Liver (tissue), 9 donors: ENCODE measurements around the gene CECR2. TPM values are rescaled to one million over a fixed set of nuclear protein-coding genes. Genes with fewer than 3 reads are reported as not detected.

Experiments used
- DNase-seq: peaks from one replicate; pipeline ENCODE4 v3.0.0-alpha.2; 2017; ENCODE audit warnings: low spot score
- H3K27ac ChIP-seq, 2 donors: one replicate each; pipeline ENCODE4 v1.7.0; 2013; ENCODE audit warnings: inconsistent platforms in 2 of 2, low read length in 2 of 2, control low read depth in 1 of 2, low read depth in 1 of 2, mild to moderate bottlenecking in 1 of 2
- H3K27me3 ChIP-seq, 4 donors: one replicate each; pipeline versions ENCODE4 v1.6.1 to v1.7.0; 2013; ENCODE audit warnings: low read length in 3 of 4, inconsistent platforms in 1 of 4, mild to moderate bottlenecking in 1 of 4, moderate library complexity in 1 of 4; ENCODE audit not compliant: control insufficient read depth in 4 of 4, insufficient read depth in 4 of 4
- H3K36me3 ChIP-seq, 4 donors: one replicate each; pipeline versions ENCODE4 v1.6.1 to v1.7.0; 2013; ENCODE audit warnings: low read length in 3 of 4, mild to moderate bottlenecking in 3 of 4, low read depth in 1 of 4, moderate library complexity in 1 of 4; ENCODE audit not compliant: control insufficient read depth in 4 of 4, insufficient read depth in 3 of 4
- H3K4me1 ChIP-seq, 4 donors: one replicate each; pipeline versions ENCODE4 v1.6.1 to v1.7.0; 2013; ENCODE audit warnings: low read length in 3 of 4, mild to moderate bottlenecking in 3 of 4, moderate library complexity in 1 of 4; ENCODE audit not compliant: control insufficient read depth in 4 of 4, insufficient read depth in 4 of 4
- H3K4me3 ChIP-seq, 3 donors: one replicate each; pipeline versions ENCODE4 v1.6.1 to v1.7.0; 2013; ENCODE audit warnings: low read length in 3 of 3, control low read depth in 1 of 3, low read depth in 1 of 3, mild to moderate bottlenecking in 1 of 3
- H3K9ac ChIP-seq, 2 donors: one replicate each; pipeline ENCODE4 v1.7.0; 2013; ENCODE audit warnings: low read length in 2 of 2, mild to moderate bottlenecking in 2 of 2, moderate library complexity in 2 of 2, control low read depth in 1 of 2, low read depth in 1 of 2
- H3K9me3 ChIP-seq, 4 donors: one replicate each; pipeline versions ENCODE4 v1.6.1 to v1.7.0; 2013; ENCODE audit warnings: low read length in 3 of 4; ENCODE audit not compliant: control insufficient read depth in 4 of 4
- EGR1 ChIP-seq, 2 donors: IDR thresholded peaks; 2 replicates each; pipeline ENCODE4 v1.6.1; 2016 to 2018; ENCODE audit warnings: antibody characterized with exemption in 2 of 2, low read depth in 2 of 2
- FOXA1 ChIP-seq: IDR thresholded peaks from 2 replicates; pipeline ENCODE4 v1.6.1; 2016; ENCODE audit warnings: antibody characterized with exemption
- FOXA2 ChIP-seq: IDR thresholded peaks from 2 replicates; pipeline ENCODE4 v1.6.1; 2016; ENCODE audit warnings: antibody characterized with exemption
- GABPA ChIP-seq, 2 donors: IDR thresholded peaks in 1 of 2; conservative IDR thresholded peaks in 1 of 2; 2 replicates each; pipeline ENCODE4 v1.6.1; 2016; ENCODE audit warnings: antibody characterized with exemption in 2 of 2, mild to moderate bottlenecking in 1 of 2, moderate library complexity in 1 of 2
- HNF4A ChIP-seq, 2 donors: conservative IDR thresholded peaks; 2 replicates each; pipeline ENCODE4 v1.6.1; 2016; ENCODE audit warnings: antibody characterized with exemption in 2 of 2, mild to moderate bottlenecking in 2 of 2
- HNF4G ChIP-seq: IDR thresholded peaks from 2 replicates; pipeline ENCODE4 v1.6.1; 2016; ENCODE audit warnings: antibody characterized with exemption
- NR2F2 ChIP-seq: IDR thresholded peaks from 2 replicates; pipeline ENCODE4 v1.6.1; 2016; ENCODE audit warnings: antibody characterized with exemption
- RXRA ChIP-seq, 2 donors: IDR thresholded peaks; 2 replicates each; pipeline ENCODE4 v1.6.1; 2017 to 2018; ENCODE audit warnings: antibody characterized with exemption in 2 of 2, mild to moderate bottlenecking in 1 of 2
- SP1 ChIP-seq: IDR thresholded peaks from 2 replicates; pipeline ENCODE4 v1.6.1; 2018; ENCODE audit warnings: antibody characterized with exemption, mild to moderate bottlenecking
- TAF1 ChIP-seq: conservative IDR thresholded peaks from 2 replicates; pipeline ENCODE4 v1.6.1; 2016; ENCODE audit warnings: antibody characterized with exemption, mild to moderate bottlenecking
- YY1 ChIP-seq: IDR thresholded peaks from 2 replicates; pipeline ENCODE4 v1.6.1; 2016; ENCODE audit warnings: antibody characterized with exemption, mild to moderate bottlenecking
- WGBS: extraction: QIAGEN DNeasy Blood & Tissue Kit; methylation state at CpG from one replicate; pipeline ENCODE4 v1.1.7; 2013; 5-methylcytosine and 5-hydroxymethylcytosine counted together
- polyA plus RNA-seq, 2 donors: library from polyadenylated mRNA; stranded (reverse) in 1 of 2; unstranded in 1 of 2; fragments of 200-250 nt in 1 of 2; fragments of >200 nt in 1 of 2; fragmentation: Nextera tagmentation in 1 of 2; extraction: Ambion mirVana in 1 of 2; gene quantifications; one replicate each; pipeline versions ENCODE4 v1.2.1 to v1.2.3, GENCODE V29; 2013 to 2015
- total RNA-seq, 2 donors: library from RNA; depleted of rRNA; stranded (reverse); fragments of >200 nt; gene quantifications; one replicate each; pipeline ENCODE4 v1.2.3, GENCODE V29; 2014
- TF ChIP-seq, protein P1 (sequence below): IDR thresholded peaks from 2 replicates; pipeline ENCODE4 v1.6.1; 2016; ENCODE audit warnings: antibody characterized with exemption
- TF ChIP-seq, protein P2 (sequence below): fragments of 150-350 bp; IDR thresholded peaks from 2 replicates; pipeline ENCODE4 v1.5.1; 2017; ENCODE audit warnings: improper control_type of control experiment, low read depth, low read length; ENCODE audit not compliant: missing input control
- TF ChIP-seq, protein P3 (sequence below): IDR thresholded peaks from 2 replicates; pipeline ENCODE4 v1.6.1; 2016; ENCODE audit warnings: antibody characterized with exemption
- TF ChIP-seq, protein P4 (sequence below): IDR thresholded peaks from 2 replicates; pipeline ENCODE4 v1.6.1; 2016; ENCODE audit warnings: antibody characterized with exemption
- TF ChIP-seq, protein P5 (sequence below): IDR thresholded peaks from 2 replicates; pipeline ENCODE4 v1.6.1; 2016; ENCODE audit warnings: antibody characterized with exemption, mild to moderate bottlenecking
- donor health status: healthy.
- donor health status: healthy.
- donor health status: healthy.
- donor health status: healthy.
- donor health status: healthy.

CECR2 gene
- total and polyA plus RNA-seq, 4 donors = 1.8 to 9.7 (median 2.1) TPM

DNA sequence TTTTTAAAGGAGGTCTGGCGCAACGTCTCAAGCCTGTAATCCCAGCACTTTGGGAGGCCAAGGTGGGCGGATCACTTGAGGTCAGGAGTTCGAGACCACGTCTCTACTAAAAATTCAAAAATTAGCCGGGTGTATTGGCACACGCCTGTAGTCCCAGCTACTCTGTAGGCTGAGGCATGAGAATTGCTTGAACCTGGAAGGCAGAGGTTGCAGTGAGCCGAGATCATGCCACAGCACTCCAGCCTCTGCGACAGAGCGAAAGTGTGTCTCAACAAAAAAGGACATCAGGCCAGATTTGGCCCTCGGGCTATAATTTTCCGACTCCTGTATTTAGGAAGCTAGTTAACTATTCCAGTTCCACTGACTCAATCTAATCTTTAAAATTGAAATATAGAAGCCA is 115.3 kb downstream of the CECR2 start:
- H3K9me3 ChIP-seq = no peaks in the 10 kb centered on the region
- TF ChIP-seq, protein P1, sequence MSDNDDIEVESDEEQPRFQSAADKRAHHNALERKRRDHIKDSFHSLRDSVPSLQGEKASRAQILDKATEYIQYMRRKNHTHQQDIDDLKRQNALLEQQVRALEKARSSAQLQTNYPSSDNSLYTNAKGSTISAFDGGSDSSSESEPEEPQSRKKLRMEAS = no peak
- TF ChIP-seq, protein P2, sequence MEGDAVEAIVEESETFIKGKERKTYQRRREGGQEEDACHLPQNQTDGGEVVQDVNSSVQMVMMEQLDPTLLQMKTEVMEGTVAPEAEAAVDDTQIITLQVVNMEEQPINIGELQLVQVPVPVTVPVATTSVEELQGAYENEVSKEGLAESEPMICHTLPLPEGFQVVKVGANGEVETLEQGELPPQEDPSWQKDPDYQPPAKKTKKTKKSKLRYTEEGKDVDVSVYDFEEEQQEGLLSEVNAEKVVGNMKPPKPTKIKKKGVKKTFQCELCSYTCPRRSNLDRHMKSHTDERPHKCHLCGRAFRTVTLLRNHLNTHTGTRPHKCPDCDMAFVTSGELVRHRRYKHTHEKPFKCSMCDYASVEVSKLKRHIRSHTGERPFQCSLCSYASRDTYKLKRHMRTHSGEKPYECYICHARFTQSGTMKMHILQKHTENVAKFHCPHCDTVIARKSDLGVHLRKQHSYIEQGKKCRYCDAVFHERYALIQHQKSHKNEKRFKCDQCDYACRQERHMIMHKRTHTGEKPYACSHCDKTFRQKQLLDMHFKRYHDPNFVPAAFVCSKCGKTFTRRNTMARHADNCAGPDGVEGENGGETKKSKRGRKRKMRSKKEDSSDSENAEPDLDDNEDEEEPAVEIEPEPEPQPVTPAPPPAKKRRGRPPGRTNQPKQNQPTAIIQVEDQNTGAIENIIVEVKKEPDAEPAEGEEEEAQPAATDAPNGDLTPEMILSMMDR = no peak
- TF ChIP-seq GABPA (IDR thresholded peaks at IDR 0.05 in 1 of 2, conservative IDR thresholded peaks at IDR 0.05 in 1 of 2) (no peak), NR2F2 (no peak), HNF4A (conservative IDR thresholded peaks at IDR 0.05) (no peak), EGR1 (IDR thresholded peaks at IDR 0.05; ENCODE audit: low read depth in 2 of 2) (no peak)
- TF ChIP-seq, protein P3, sequence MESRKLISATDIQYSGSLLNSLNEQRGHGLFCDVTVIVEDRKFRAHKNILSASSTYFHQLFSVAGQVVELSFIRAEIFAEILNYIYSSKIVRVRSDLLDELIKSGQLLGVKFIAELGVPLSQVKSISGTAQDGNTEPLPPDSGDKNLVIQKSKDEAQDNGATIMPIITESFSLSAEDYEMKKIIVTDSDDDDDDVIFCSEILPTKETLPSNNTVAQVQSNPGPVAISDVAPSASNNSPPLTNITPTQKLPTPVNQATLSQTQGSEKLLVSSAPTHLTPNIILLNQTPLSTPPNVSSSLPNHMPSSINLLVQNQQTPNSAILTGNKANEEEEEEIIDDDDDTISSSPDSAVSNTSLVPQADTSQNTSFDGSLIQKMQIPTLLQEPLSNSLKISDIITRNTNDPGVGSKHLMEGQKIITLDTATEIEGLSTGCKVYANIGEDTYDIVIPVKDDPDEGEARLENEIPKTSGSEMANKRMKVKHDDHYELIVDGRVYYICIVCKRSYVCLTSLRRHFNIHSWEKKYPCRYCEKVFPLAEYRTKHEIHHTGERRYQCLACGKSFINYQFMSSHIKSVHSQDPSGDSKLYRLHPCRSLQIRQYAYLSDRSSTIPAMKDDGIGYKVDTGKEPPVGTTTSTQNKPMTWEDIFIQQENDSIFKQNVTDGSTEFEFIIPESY = no peak
- no peak overlapping the region for H3K27ac ChIP-seq
- 94% methylated on average over 12 of the region's 12 CpGs for WGBS
- no peaks in the 10 kb centered on the region for H3K27me3 ChIP-seq
- no peak overlapping the region for H3K9ac ChIP-seq
- H3K36me3 ChIP-seq = peaks cover 0 to 4% (median 2%) of the 10 kb centered on the region in 4 donors
- H3K4me3 ChIP-seq = no peak overlapping the region
- DNase-seq = no peak
- H3K4me1 ChIP-seq = no peaks in the 10 kb centered on the region

DNA sequence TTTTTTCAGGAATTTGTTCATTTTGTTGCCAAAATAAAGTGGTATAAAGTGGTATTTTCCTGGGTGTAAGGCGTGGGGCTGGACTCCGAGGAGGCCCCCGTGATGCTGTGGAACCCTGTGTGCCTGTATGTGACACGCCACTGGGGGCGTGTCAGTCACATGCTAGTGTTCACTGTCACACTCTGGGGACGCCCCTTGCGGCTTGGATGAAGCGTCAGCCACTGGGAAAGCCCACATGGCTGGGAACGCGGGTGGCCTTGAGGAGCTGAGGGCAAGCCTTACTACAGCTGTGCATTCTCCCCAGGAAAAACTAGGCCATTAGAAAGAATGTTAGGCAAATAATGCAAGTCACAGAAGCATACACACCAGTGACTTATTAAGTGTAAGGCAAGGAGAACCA is 117.1 kb downstream of the CECR2 start:
- no peak overlapping the region for H3K27ac ChIP-seq
- no peak for DNase-seq
- H3K27me3 ChIP-seq = no peaks in the 10 kb centered on the region
- no peak overlapping the region for H3K9ac ChIP-seq
- H3K4me3 ChIP-seq = no peak overlapping the region
- WGBS = 81% methylated on average over 10 of the region's 10 CpGs
- TF ChIP-seq HNF4A (conservative IDR thresholded peaks at IDR 0.05) (no peak), EGR1 (IDR thresholded peaks at IDR 0.05; ENCODE audit: low read depth in 2 of 2) (no peak)
- H3K9me3 ChIP-seq = no peaks in the 10 kb centered on the region
- no peaks in the 10 kb centered on the region for H3K4me1 ChIP-seq
- H3K36me3 ChIP-seq = peaks cover 0 to 3% (median 2%) of the 10 kb centered on the region in 4 donors

DNA sequence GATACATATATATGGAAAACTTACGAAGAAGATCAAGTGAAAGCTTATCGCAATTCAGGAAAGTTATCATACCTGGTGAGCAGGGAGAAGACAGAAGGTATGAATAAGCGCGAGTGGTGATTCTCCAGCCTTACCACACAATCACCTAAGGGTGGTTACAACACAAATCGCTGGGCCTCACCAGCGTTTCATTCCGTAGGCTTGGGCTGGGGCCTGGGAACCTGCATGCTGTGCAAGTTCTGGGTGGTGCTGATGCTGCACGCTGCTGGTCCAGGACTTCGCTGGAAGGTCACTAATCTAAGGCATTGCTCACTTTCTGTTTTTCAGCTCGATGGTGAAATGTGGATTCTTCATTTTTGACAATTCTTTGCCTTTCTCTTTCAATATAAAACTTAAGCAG is 117.5 kb downstream of the CECR2 start:
- H3K9me3 ChIP-seq = no peaks in the 10 kb centered on the region
- DNase-seq = no peak
- H3K9ac ChIP-seq = no peak overlapping the region
- WGBS = 96% methylated on average over 10 of the region's 10 CpGs
- H3K36me3 ChIP-seq = peaks cover 0 to 3% (median 2%) of the 10 kb centered on the region in 4 donors
- no peak overlapping the region for H3K27ac ChIP-seq
- H3K4me1 ChIP-seq = no peaks in the 10 kb centered on the region
- no peak overlapping the region for H3K4me3 ChIP-seq
- no peaks in the 10 kb centered on the region for H3K27me3 ChIP-seq
- TF ChIP-seq, protein P4, sequence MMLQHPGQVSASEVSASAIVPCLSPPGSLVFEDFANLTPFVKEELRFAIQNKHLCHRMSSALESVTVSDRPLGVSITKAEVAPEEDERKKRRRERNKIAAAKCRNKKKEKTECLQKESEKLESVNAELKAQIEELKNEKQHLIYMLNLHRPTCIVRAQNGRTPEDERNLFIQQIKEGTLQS = no peak
- TF ChIP-seq EGR1 (IDR thresholded peaks at IDR 0.05; ENCODE audit: low read depth in 2 of 2) = no peak
- TF ChIP-seq RXRA (IDR thresholded peaks at IDR 0.05) = no peak
- TF ChIP-seq, protein P5, sequence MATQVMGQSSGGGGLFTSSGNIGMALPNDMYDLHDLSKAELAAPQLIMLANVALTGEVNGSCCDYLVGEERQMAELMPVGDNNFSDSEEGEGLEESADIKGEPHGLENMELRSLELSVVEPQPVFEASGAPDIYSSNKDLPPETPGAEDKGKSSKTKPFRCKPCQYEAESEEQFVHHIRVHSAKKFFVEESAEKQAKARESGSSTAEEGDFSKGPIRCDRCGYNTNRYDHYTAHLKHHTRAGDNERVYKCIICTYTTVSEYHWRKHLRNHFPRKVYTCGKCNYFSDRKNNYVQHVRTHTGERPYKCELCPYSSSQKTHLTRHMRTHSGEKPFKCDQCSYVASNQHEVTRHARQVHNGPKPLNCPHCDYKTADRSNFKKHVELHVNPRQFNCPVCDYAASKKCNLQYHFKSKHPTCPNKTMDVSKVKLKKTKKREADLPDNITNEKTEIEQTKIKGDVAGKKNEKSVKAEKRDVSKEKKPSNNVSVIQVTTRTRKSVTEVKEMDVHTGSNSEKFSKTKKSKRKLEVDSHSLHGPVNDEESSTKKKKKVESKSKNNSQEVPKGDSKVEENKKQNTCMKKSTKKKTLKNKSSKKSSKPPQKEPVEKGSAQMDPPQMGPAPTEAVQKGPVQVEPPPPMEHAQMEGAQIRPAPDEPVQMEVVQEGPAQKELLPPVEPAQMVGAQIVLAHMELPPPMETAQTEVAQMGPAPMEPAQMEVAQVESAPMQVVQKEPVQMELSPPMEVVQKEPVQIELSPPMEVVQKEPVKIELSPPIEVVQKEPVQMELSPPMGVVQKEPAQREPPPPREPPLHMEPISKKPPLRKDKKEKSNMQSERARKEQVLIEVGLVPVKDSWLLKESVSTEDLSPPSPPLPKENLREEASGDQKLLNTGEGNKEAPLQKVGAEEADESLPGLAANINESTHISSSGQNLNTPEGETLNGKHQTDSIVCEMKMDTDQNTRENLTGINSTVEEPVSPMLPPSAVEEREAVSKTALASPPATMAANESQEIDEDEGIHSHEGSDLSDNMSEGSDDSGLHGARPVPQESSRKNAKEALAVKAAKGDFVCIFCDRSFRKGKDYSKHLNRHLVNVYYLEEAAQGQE = no peak
- no peak for TF ChIP-seq GABPA (IDR thresholded peaks at IDR 0.05 in 1 of 2, conservative IDR thresholded peaks at IDR 0.05 in 1 of 2)
- TF ChIP-seq HNF4G = no peak
- TF ChIP-seq, protein P3 = no peak
- TF ChIP-seq FOXA1 = no peak
- TF ChIP-seq, protein P1 = no peak
- no peak for TF ChIP-seq SP1
- no peak for TF ChIP-seq HNF4A (conservative IDR thresholded peaks at IDR 0.05)
- no peak for TF ChIP-seq FOXA2
- TF ChIP-seq NR2F2 = no peak
- no peak for TF ChIP-seq TAF1
- no peak for TF ChIP-seq YY1
